ENCODE results near the gene ESD.
"Not testable (repeated sequence)": the region's sequence is repeated elsewhere in the genome, so short reads cannot be mapped to it uniquely, and the experiment has no call there.

ESD gene

GRCh38 chr13:46783504-46783903, 13.5 kb downstream of the ESD start:
- no peak for DNase-seq

- DNase-seq, result no peak
These were observed 14.3 kb downstream of the ESD start for GRCh38 chr13:46782691-46783090.

- DNase-seq, result no peak
These were observed 14.9 kb downstream of the ESD start for GRCh38 chr13:46782066-46782465.

DNA sequence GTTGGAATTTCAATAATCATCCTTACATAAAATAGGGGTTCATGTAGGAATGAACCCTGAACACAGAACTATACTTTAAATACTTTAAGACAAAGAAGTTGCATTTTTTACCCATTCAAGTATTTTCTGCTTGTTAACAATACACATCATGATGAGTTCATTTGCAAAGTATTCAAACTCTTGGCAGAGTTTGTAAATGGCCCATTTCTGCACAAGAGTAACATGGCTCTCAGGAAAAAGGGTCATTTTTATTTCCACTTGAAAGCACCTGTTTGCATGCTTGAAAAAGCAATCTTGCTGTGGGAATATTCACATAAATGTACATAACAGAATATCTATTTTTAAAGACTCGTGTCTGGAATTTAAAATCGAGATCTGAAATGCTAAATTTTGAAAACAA, 18.1 kb downstream of the ESD start:
- DNase-seq, result peak; percentile 39

- DNase-seq, result no peak
These were observed 18.9 kb downstream of the ESD start for GRCh38 chr13:46778095-46778494.

DNA sequence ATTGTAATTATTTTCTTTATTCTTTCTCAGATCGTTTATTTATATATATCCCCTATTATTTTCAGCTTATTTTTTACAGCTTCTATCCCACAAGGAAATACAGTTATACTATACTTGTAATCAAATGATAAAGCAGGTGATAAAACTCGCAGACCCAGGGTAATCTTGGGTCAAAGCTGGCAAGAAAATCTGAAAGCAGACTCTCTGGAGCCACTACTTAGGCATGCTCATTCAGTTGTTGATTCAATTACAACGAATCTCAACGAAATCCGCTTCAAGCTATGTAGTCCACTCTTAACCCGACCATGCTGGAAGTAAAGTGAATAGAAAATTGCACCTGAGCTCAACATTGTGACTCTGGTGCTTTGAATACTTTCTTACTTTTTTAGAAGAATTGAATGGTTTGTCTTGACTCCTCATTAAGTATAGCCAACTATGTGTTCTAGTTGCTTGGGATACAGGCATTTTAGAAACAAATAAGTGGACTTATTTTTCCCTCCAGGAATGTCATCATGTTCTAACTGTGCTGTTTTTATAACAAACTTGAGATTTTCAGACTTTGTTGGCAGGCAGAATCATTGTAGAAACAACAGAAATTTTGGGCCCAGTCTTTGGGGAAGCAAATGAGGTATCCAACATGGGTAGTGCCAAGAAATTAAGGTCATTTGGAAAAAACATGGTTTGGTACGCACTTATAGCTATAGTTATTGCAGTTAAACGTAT, 21.4 kb downstream of the ESD start:
- DNase-seq, result no peak

GRCh38 chr13:46773541-46773940, 23.4 kb downstream of the ESD start:
- DNase-seq, result no peak

GRCh38 chr13:46771693-46772092, 25.3 kb downstream of the ESD start:
- no peak for DNase-seq

DNA sequence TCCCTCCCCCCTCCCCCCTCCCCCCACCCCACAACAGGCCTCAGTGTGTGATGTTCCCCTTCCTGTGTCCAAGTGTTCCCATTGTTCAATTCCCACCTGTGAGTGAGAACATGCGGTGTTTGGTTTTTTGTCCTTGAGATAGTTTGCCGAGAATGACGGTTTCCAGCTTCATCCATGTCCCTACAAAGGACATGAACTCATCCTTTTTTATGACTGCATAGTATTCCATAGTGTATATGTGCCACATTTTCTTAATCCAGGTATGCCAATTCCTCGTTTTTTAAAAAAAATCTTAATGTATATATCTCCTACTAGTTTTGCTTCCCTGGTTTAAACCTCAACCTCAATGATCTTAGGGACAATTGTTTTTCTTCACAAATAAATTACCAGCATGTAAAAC, 27.0 kb downstream of the ESD start:
- not testable (repeated sequence) for DNase-seq

DNA sequence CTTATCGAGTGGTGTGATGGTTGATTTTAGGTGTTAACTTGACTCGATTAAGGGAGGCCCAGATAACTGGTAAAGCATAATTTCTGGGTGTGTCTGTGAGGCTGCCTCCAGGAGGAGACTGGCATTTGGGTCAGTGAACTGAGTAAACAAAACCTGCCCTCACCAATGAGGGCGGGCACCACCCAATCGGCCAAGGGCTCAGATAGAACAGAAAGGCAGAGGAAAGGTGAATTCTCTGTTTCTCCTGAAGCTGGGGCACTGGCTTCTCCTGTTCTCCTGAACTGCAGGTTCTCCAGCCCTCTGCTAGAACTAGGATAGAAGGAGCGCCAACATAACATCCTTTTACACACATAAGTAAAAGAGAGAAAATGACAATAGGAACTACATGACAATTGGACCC, 35.1 kb downstream of the ESD start:
- no peak for DNase-seq

GRCh38 chr13:46761174-46761573, 35.8 kb downstream of the ESD start:
- DNase-seq, result no peak

- DNase-seq, result no peak
These were observed 37.1 kb downstream of the ESD start for GRCh38 chr13:46759846-46760245.

GRCh38 chr13:46757640-46758039, 39.3 kb downstream of the ESD start:
- DNase-seq, result no peak

DNA sequence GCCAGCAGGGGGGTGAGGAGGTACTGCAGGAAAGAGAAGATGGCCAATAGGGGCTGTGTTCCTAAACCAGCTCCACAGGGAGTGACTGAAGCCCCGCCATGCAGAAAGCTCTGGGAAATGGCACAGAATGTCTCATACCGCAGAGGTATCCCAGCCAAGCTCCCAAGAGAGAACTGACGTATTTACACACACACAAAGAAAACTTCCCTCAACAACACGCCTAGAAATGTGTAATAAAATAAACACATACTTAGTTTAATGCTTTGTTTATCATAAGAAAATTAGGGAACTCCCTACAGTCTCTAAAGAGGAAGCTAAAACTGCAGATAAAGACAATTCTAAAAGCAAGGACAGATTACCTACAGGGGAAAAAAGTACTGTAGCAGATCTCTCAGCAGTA, 40.0 kb downstream of the ESD start:
- no peak for DNase-seq

DNA sequence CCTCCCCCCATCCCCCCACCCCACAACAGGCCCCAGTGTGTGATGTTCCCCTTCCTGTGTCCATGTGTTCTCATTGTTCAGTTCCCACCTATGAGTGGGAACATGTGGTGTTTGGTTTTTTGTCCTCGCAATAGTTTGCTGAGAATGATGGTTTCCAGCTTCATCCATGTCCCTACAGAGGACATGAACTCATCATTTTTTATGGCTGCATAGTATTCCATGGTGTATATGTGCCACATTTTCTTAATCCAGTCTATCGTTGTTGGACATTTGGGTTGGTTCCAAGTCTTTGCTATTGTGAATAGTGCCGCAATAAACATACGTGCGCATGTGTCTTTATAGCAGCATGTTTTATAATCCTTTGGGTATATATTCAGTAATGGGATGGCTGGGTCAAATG, 41.5 kb downstream of the ESD start:
- DNase-seq, result not testable (repeated sequence)

DNA sequence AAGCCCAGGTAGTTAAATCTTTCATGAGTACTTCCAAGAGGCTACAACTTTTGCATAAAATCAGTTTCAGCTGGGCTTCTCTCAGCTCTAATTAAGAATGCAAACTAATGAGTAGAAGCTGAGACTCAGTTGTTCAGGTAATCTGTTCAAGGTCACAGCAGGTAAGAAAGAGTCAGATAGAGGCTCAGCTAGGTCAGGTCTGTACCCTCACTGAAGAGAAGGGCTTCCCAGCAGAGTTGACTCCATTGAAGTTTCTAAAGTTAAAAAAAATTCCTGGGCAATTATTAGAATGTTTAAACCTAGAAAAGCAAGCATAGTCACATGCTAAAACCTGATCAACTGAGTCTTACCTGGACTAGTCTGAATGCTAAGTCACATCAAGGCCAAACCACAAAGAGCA, 42.1 kb downstream of the ESD start:
- no peak for DNase-seq

GRCh38 chr13:46753917-46754316, 43.0 kb downstream of the ESD start:
- no peak for DNase-seq

DNA sequence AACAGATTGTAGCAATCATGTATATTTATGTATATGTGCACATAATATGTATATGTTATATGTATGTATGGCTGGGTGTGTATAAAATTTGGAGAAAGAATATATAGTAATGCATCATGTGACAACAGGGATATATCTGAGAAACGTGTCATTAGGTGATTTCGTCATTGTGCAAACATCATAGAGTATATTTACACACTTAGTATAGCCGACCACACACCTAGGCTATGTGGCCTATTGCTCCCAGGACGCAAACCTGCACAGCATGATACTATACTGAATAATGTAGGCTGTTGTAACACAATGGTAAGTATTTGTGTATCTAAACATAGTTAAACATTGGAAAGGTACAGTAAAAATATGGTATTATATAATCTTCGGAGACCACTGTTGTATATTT, 43.8 kb downstream of the ESD start:
- no peak for DNase-seq

- peak; percentile 60 for DNase-seq
These were observed 44.9 kb downstream of the ESD start for GRCh38 chr13:46751811-46752635.

DNA sequence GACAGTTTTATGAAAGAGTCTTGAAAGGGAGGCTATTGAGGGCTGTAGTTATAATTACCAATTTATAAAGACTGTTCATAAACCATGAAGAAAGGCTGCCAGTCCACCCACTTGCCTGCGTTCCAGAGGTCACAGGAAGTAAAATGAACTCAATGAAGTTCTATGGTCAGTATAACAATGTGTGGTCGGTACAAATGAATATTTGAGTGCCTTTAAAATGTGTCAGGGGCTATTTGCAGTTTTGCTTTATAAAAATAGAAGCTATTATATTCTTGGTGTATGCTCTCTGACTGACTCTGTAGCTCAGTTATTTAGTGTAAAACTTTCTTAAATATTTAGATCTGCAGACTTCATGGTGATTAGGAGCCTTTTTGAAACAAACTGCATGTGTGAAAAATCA, 47.0 kb downstream of the ESD start:
- DNase-seq, result no peak

GRCh38 chr13:46748300-46748699, 48.7 kb downstream of the ESD start:
- no peak for DNase-seq

DNA sequence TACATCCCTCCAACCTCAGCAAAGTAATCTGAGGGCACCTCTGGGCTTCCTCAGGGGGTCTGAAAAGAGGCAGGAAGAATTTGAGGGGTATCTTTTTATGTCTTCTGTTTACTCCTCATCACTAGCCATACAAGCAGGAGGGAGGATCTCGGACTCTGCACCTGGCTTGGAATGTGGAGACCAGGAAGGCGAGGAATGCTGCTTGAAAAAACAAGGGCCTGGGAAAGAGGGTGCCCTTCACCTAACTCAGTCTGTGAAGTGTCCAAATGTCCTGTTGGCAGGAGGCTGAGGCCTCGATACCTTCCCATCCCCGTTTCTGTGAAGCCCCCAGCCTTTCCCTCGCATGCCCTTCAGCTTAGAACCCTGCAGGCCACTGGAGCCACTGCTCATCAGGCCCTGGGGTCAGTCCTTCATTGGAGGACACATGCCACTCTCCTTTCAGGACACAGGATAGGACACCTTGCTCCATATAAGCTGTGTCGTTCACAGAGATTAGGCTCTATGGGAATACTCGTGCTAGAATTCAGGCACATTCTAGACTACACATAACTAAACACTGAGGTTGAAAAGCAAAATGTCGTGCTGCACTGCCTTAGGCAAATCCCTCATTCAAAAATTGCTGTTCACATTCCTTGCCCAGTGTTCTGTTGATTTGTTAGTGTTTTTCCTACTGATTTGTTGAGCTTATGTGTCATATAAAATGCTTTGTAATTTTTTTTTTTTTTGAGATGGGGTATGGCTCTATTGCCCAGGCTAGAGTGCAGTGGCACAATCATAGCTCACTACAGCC, 49.7 kb downstream of the ESD start:
- no peak for DNase-seq

GRCh38 chr13:46745706-46746105, 51.3 kb downstream of the ESD start:
- DNase-seq, result no peak

Measured in fibroblast of skin of abdomen (primary cell).